ENCODE measurements around the gene FRMD4A. TPM values are rescaled to one million over a fixed set of nuclear protein-coding genes. Genes with fewer than 3 reads are reported as not detected.

FRMD4A gene
- total and polyA plus RNA-seq, 12 donors: 17.4 to 43.4 (median 30.3) TPM

- Histone ChIP-seq H3K9me3 (no peaks in the 10 kb centered on the region), H3K4me3 (no peak overlapping the region), H3K4me1 (no peaks in the 10 kb centered on the region), H3K27ac (no peak overlapping the region), H3K36me3 (no peaks in the 10 kb centered on the region), H3K27me3 (peaks cover 0 to 49% (median 45%) of the 10 kb centered on the region in 7 donors)
- WGBS, 2 donors: 82 to 95% methylated on average over 2 of the region's 2 CpGs
- DNase-seq: no peak
- ATAC-seq: no peak
- TF ChIP-seq CTCF (IDR thresholded peaks at IDR 0.05): no peak
- intact Hi-C loops (cut with DNase I): no loop called here
Observed at GRCh38 chr10:14333606-14334005, 2.9 kb upstream of the FRMD4A start.

- no peak overlapping the region for H3K27ac ChIP-seq
- no peaks in the 10 kb centered on the region for H3K36me3 ChIP-seq
- TF ChIP-seq CTCF (IDR thresholded peaks at IDR 0.05): no peak
Observed at GRCh38 chr10:14332903-14333302, 2.2 kb upstream of the FRMD4A start.

GRCh38 chr10:14329746-14330173 is 964 bp downstream of the FRMD4A start:
- H3K4me1 ChIP-seq: no peaks in the 10 kb centered on the region
- intact Hi-C loops (cut with DNase I): no loop called here
- TF ChIP-seq CTCF (IDR thresholded peaks at IDR 0.05): no peak
- ATAC-seq: no peak
- peaks cover 0 to 74% (median 55%) of the 10 kb centered on the region in 7 donors for H3K27me3 ChIP-seq
- H3K27ac ChIP-seq: no peak overlapping the region
- no peak for DNase-seq
- WGBS, 2 donors: 26 to 42% methylated on average over 13 of the region's 13 CpGs
- H3K9me3 ChIP-seq: no peaks in the 10 kb centered on the region
- H3K36me3 ChIP-seq: no peaks in the 10 kb centered on the region
- no peak overlapping the region for H3K4me3 ChIP-seq

More at GRCh38 chr10:14332903-14333302, 2.2 kb upstream of the FRMD4A start:
- 72 to 83% methylated on average over 3 of the region's 3 CpGs for WGBS, 2 donors
- DNase-seq (no peak), ATAC-seq (no peak)
- no peaks in the 10 kb centered on the region for H3K9me3 ChIP-seq
- H3K4me3 ChIP-seq: no peak overlapping the region
- no peaks in the 10 kb centered on the region for H3K4me1 ChIP-seq
- intact Hi-C loops (cut with DNase I): no loop called here
- peaks cover 0 to 49% (median 46%) of the 10 kb centered on the region in 7 donors for H3K27me3 ChIP-seq

GRCh38 chr10:14328881-14329672 is 1.6 kb downstream of the FRMD4A start:
- DNase-seq: no peak
- WGBS, 2 donors: 84 to 85% methylated on average over 6 of the region's 6 CpGs
- no peak for ATAC-seq
- intact Hi-C loops (cut with DNase I): no loop called here
- no peaks in the 10 kb centered on the region for H3K36me3 ChIP-seq
- H3K27ac ChIP-seq: no peak overlapping the region
- no peak overlapping the region for H3K4me3 ChIP-seq
- no peak for TF ChIP-seq CTCF (IDR thresholded peaks at IDR 0.05)
- peaks cover 0 to 71% (median 55%) of the 10 kb centered on the region in 7 donors for H3K27me3 ChIP-seq
- no peaks in the 10 kb centered on the region for H3K9me3 ChIP-seq
- no peaks in the 10 kb centered on the region for H3K4me1 ChIP-seq

All from heart right ventricle (tissue), 16 donors.